CD14-positive monocyte (primary cell): ENCODE results near the gene PRPF18. TPM values are rescaled to one million over a fixed set of nuclear protein-coding genes. Genes with fewer than 3 reads are reported as not detected.

Source experiments
- DNase-seq, 3 donors: peaks; one replicate each; pipeline ENCODE4 v3.0.0-alpha.2; 2011 to 2022
- H2AFZ ChIP-seq: 2 replicates; pipeline ENCODE4 v1.6.0; 2012; ENCODE audit warnings: mild to moderate bottlenecking, low read depth, low read length, inconsistent platforms; ENCODE audit not compliant: insufficient read depth, poor library complexity, severe bottlenecking
- H3K27ac ChIP-seq, 2 donors: 1 replicate in 1 of 2; 2 replicates in 1 of 2; pipeline ENCODE4 v1.5.1; 2012 to 2013; ENCODE audit warnings: low read length in 2 of 2, control low read depth in 1 of 2, inconsistent platforms in 1 of 2, low read depth in 1 of 2, mild to moderate bottlenecking in 1 of 2
- H3K27me3 ChIP-seq, 2 donors: one replicate each; pipeline versions ENCODE4 v1.6.0 to v1.6.1; 2011 to 2013; ENCODE audit warnings: low read length in 2 of 2; ENCODE audit not compliant: control insufficient read depth in 2 of 2, insufficient read depth in 2 of 2
- H3K36me3 ChIP-seq, 2 donors: replicated peaks in 1 of 2; 1 replicate in 1 of 2; 2 replicates in 1 of 2; pipeline versions ENCODE4 v1.5.1 to v1.6.1; 2012 to 2013; ENCODE audit warnings: low read length in 2 of 2, control low read depth in 1 of 2, inconsistent platforms in 1 of 2, mild to moderate bottlenecking in 1 of 2; ENCODE audit not compliant: insufficient read depth in 2 of 2, control insufficient read depth in 1 of 2
- H3K4me1 ChIP-seq, 2 donors: 1 replicate in 1 of 2; 2 replicates in 1 of 2; pipeline versions ENCODE4 v1.5.1 to v1.6.1; 2012 to 2013; ENCODE audit warnings: low read length in 2 of 2, control low read depth in 1 of 2, inconsistent platforms in 1 of 2, mild to moderate bottlenecking in 1 of 2, moderate library complexity in 1 of 2; ENCODE audit not compliant: insufficient read depth in 2 of 2, control insufficient read depth in 1 of 2
- H3K4me2 ChIP-seq: replicated peaks from 2 replicates; pipeline ENCODE3; 2012; ENCODE audit warnings: low read length, moderate library complexity, mild to moderate bottlenecking; ENCODE audit not compliant: poor library complexity, severe bottlenecking; ENCODE audit errors: extremely low read depth
- H3K4me3 ChIP-seq, 3 experiments: fragments of 200-600 bp in 1 of 3; sonication (generic) in 1 of 3; replicated peaks in 1 of 3; 1 replicate in 2 of 3; 2 replicates in 1 of 3; pipeline ENCODE4 v1.5.1; 2011 to 2013; ENCODE audit warnings: low read length in 3 of 3, mild to moderate bottlenecking in 3 of 3, control low read depth in 2 of 3, low read depth in 2 of 3, inconsistent platforms in 1 of 3, moderate library complexity in 1 of 3
- H3K79me2 ChIP-seq: 2 replicates; pipeline ENCODE4 v1.6.0; 2012; ENCODE audit warnings: mild to moderate bottlenecking, control low read depth, inconsistent platforms, low read length, moderate library complexity; ENCODE audit not compliant: insufficient read depth
- H3K9ac ChIP-seq: 2 replicates; pipeline ENCODE4 v1.6.0; 2017; ENCODE audit warnings: low read length, mild to moderate bottlenecking; ENCODE audit not compliant: insufficient read depth, poor library complexity, severe bottlenecking
- H3K9me3 ChIP-seq, 2 donors: replicated peaks in 1 of 2; 1 replicate in 1 of 2; 2 replicates in 1 of 2; pipeline versions ENCODE4 v1.5.1 to v1.6.1; 2012 to 2013; ENCODE audit warnings: low read length in 2 of 2, control low read depth in 1 of 2; ENCODE audit not compliant: control insufficient read depth in 1 of 2, insufficient read depth in 1 of 2
- H4K20me1 ChIP-seq: 2 replicates; pipeline ENCODE4 v1.6.0; 2012; ENCODE audit warnings: mild to moderate bottlenecking, low read length, control low read depth, moderate library complexity; ENCODE audit not compliant: insufficient read depth
- H3K27ac Mint-ChIP-seq, 7 donors: one replicate each; pipeline ENCODE4 v1.8.0; 2020; ENCODE audit warnings: mild to moderate bottlenecking in 7 of 7, mixed read lengths in 7 of 7, moderate library complexity in 6 of 7, inconsistent platforms in 2 of 7
- H3K27me3 Mint-ChIP-seq, 3 donors: one replicate each; pipeline ENCODE4 v1.8.0; 2021 to 2022; ENCODE audit warnings: low read depth in 3 of 3, mild to moderate bottlenecking in 3 of 3, mixed read lengths in 3 of 3, moderate library complexity in 3 of 3, inconsistent platforms in 1 of 3
- H3K36me3 Mint-ChIP-seq, 2 donors: one replicate each; pipeline ENCODE4 v1.8.0; 2020; ENCODE audit warnings: mixed read lengths in 2 of 2, inconsistent platforms in 1 of 2, mild to moderate bottlenecking in 1 of 2
- H3K4me1 Mint-ChIP-seq: one replicate; pipeline ENCODE4 v1.8.0; 2020; ENCODE audit warnings: mild to moderate bottlenecking, mixed read lengths
- H3K4me3 Mint-ChIP-seq, 2 donors: one replicate each; pipeline ENCODE4 v1.8.0; 2020; ENCODE audit warnings: mild to moderate bottlenecking in 2 of 2, mixed read lengths in 2 of 2, moderate library complexity in 1 of 2
- H3K9me3 Mint-ChIP-seq, 7 donors: one replicate each; pipeline ENCODE4 v1.8.0; 2020 to 2022; ENCODE audit warnings: mixed read lengths in 7 of 7, mild to moderate bottlenecking in 6 of 7, moderate library complexity in 6 of 7, inconsistent platforms in 2 of 7
- CTCF ChIP-seq: fragments of 200-600 bp; IDR thresholded peaks from one replicate; pipeline ENCODE4 v1.8.0; 2022; ENCODE audit warnings: antibody characterized with exemption, mild to moderate bottlenecking
- WGBS: methylation state at CpG from one replicate; pipeline ENCODE4 v1.1.5; 2013; ENCODE audit warnings: missing lambda C conversion rate; ENCODE audit not compliant: insufficient coverage; 5-methylcytosine and 5-hydroxymethylcytosine counted together
- intact Hi-C, 2 donors: fragments of 100-400 bp; cut with micrococcal nuclease; formaldehyde crosslinking; loops; one replicate each; pipeline versions ENCODE4 v1.15.0 to v1.15.1; 2023
- polyA plus RNA-seq, 3 donors: library from polyadenylated mRNA; depleted of rRNA in 1 of 3; unstranded in 2 of 3; stranded (reverse) in 1 of 3; fragments of 300-500 nt in 2 of 3; fragments of >200 nt in 1 of 3; fragmentation: Illumina TruSeq in 2 of 3; gene quantifications; 1 replicate in 2 of 3; 2 replicates in 1 of 3; pipeline ENCODE4 v1.2.3, GENCODE V29; 2012 to 2021

Gene PRPF18
- polyA plus RNA-seq, 3 donors: 13.8 to 31.4 (median 26.8) TPM

GRCh38 chr10:13587391-13587790, 626 bp downstream of the PRPF18 start:
- Mint-ChIP-seq H3K9me3 (peaks cover 0 to 3% (median 2%) of the 10 kb centered on the region in 7 donors), H3K4me3 (peak overlapping the region; percentile 100), H3K27ac (peak overlapping the region; percentile 84 to 98 (median 96)), H3K36me3 (peaks cover 14 to 15% of the 10 kb centered on the region in 2 donors), H3K27me3 (peaks cover 14 to 25% (median 17%) of the 10 kb centered on the region in 3 donors), H3K4me1 (peaks cover 28% of the 10 kb centered on the region)
- intact Hi-C loops: loop anchor here in 1 of 2 donors (10.0 kb wide), 1 partner anchor 53 kb away; no protein-coding TSS in a partner anchor
- H3K36me3 ChIP-seq: peaks cover 8 to 17% of the 10 kb centered on the region in 2 donors
- DNase-seq: no peak
- WGBS: 3% methylated on average over 19 of the region's 19 CpGs
- no peak for TF ChIP-seq CTCF
- H3K9ac ChIP-seq: peak overlapping the region; percentile 75
- H3K27me3 ChIP-seq: peaks cover 5 to 11% of the 10 kb centered on the region in 2 donors
- H3K27ac ChIP-seq: peak overlapping the region in 1 of 2 donors; percentile 83
- peaks cover 54% of the 10 kb centered on the region for H3K79me2 ChIP-seq
- peak overlapping the region; percentile 75 for H3K4me2 ChIP-seq
- H3K4me1 ChIP-seq: peaks cover 13 to 15% of the 10 kb centered on the region in 2 donors
- H3K9me3 ChIP-seq: no peaks in the 10 kb centered on the region
- peak overlapping the region; percentile 92 for H2AFZ ChIP-seq
- H4K20me1 ChIP-seq: peaks cover 43% of the 10 kb centered on the region
- peak overlapping the region; percentile 86 to 96 (median 89) for H3K4me3 ChIP-seq

GRCh38 chr10:13589316-13589715, 2.6 kb downstream of the PRPF18 start:
- Mint-ChIP-seq H3K27ac (no peak overlapping the region), H3K36me3 (peaks cover 29% of the 10 kb centered on the region in 2 donors), H3K27me3 (peaks cover 6 to 14% (median 9%) of the 10 kb centered on the region in 3 donors), H3K9me3 (peaks cover 0 to 3% (median 2%) of the 10 kb centered on the region in 7 donors), H3K4me3 (no peak overlapping the region), H3K4me1 (peaks cover 28% of the 10 kb centered on the region)
- intact Hi-C loops: loop anchor here in 1 of 2 donors (10.0 kb wide), 1 partner anchor 55 kb away; no protein-coding TSS in a partner anchor
- peaks cover 72% of the 10 kb centered on the region for H3K79me2 ChIP-seq
- TF ChIP-seq CTCF: no peak
- no peak overlapping the region for H2AFZ ChIP-seq
- DNase-seq: no peak
- H3K9me3 ChIP-seq: no peaks in the 10 kb centered on the region
- no peak overlapping the region for H3K27ac ChIP-seq
- peaks cover 59% of the 10 kb centered on the region for H4K20me1 ChIP-seq
- no peak overlapping the region for H3K4me3 ChIP-seq
- 100% methylated on average over 1 of the region's 1 CpG for WGBS
- no peak overlapping the region for H3K4me2 ChIP-seq
- peaks cover 11 to 36% of the 10 kb centered on the region in 2 donors for H3K36me3 ChIP-seq
- H3K27me3 ChIP-seq: peaks cover 0 to 2% of the 10 kb centered on the region in 2 donors
- peaks cover 13 to 15% of the 10 kb centered on the region in 2 donors for H3K4me1 ChIP-seq
- no peak overlapping the region for H3K9ac ChIP-seq
